Ramos (cell line): Measurements from ENCODE around the gene CHI3L2.

ENCODE experiments used
- in situ Hi-C: fragments of 300-500 bp; cut with MboI; formaldehyde crosslinking; loops from one replicate; pipeline ENCODE4 v1.14.3; 2022; ENCODE audit warnings: low sequenced_read_pairs; ENCODE audit not compliant: unreplicated experiment

The CHI3L2 gene

GRCh38 chr1:111280267-111280666 is 52.8 kb downstream of the CHI3L2 start:
- in situ Hi-C loops = no loop called here

- in situ Hi-C loops = no loop called here
These were observed 53.9 kb downstream of the CHI3L2 start for GRCh38 chr1:111281411-111281810.

- in situ Hi-C loops = no loop called here
These were observed 56.3 kb downstream of the CHI3L2 start for GRCh38 chr1:111283838-111284237.

GRCh38 chr1:111285879-111286278 is 58.4 kb downstream of the CHI3L2 start:
- in situ Hi-C loops = no loop called here

GRCh38 chr1:111286912-111287311 is 59.4 kb downstream of the CHI3L2 start:
- in situ Hi-C loops = no loop called here

GRCh38 chr1:111289371-111289770 is 61.9 kb downstream of the CHI3L2 start:
- in situ Hi-C loops = no loop called here

GRCh38 chr1:111290104-111290503 is 62.6 kb downstream of the CHI3L2 start:
- in situ Hi-C loops = no loop called here

- in situ Hi-C loops = no loop called here
These were observed 63.1 kb downstream of the CHI3L2 start, which contains the start of gene CHIA for GRCh38 chr1:111290630-111291029. TSS of gene CHIA (plus strand) at chr1:111290851. CDS start at chr1:111310468, 19,617 bp downstream.
